Measurements from ENCODE around the gene PAOX.
"Not testable (repeated sequence)": the region's sequence is repeated elsewhere in the genome, so short reads cannot be mapped to it uniquely, and the experiment has no call there.

Gene PAOX

DNA sequence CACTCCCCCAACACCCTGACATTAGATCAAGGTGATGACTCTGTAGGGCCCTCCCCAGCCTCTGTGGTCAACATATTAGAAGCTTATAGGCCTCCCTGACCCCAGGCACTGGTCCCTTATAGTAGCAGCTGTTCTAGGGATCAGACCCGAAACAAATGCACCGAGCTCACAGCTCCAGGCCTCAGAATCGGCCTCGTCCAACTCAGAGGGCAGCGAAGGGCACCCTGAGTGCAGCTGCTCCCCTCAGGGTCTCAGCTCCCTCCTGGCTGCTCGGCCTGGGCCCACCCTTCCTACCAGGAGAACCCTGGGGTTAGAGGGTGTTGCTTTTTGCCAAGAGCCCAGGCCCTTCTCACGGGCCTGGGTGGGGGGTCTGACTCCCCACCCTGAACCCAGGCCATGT, 10.9 kb upstream of the PAOX start:
- H3K4me1 ChIP-seq (ENCODE audit: control insufficient read depth in 1 of 2, insufficient read depth in 2 of 2, low read length in 2 of 2): peaks cover 0 to 9% of the 10 kb centered on the region in 2 donors
- peaks cover 48 to 68% of the 10 kb centered on the region in 2 donors for H3K36me3 ChIP-seq (ENCODE audit: control insufficient read depth in 1 of 2, insufficient read depth in 2 of 2, low read length in 2 of 2)
- H3K9me3 ChIP-seq (ENCODE audit: control insufficient read depth in 1 of 2, low read length in 2 of 2): no peaks in the 10 kb centered on the region
- H3K27ac ChIP-seq (ENCODE audit: low read length): no peak overlapping the region
- H3K27me3 ChIP-seq (ENCODE audit: low read depth, low read length): no peaks in the 10 kb centered on the region
- H3K4me3 ChIP-seq (ENCODE audit: low read depth in 1 of 2, low read length in 2 of 2): no peak overlapping the region

DNA sequence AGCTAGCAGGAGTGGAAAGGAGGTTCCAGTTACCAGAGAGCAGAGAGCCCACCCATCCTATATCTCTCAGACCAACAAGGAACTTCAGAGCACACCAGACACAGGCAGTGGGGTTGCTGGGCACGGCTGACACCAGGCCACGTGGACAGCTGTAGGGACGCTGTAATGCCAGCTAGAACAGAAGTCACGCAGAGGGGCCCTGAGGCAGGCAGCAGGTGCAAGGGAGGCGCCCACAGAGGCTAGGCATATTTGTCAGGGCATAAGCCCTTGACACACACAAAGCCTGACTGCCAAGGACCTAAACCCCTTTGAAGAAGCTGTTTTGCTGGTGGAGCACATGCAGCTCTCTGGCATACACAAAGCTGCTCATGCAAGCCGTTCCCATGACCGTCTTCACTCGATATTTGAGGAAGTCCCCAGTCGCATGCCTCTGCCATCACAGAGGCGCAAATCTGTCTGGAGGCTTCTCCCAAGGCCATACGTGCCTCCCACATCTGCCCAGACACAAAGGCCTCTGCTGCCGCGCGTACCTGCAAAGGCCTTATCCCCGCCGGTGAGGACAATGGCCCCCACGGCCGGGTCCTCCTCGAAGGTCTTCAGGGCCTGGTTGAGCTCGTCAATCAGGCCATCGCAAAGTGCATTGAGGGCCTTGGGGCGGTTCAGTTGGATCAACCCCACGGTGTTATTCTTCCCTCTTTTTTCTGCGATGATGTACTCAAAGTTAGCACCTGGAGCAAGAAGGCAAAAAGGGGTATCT, 8.9 kb upstream of the PAOX start:
- H3K36me3 ChIP-seq (ENCODE audit: control insufficient read depth in 1 of 2, insufficient read depth in 2 of 2, low read length in 2 of 2): peaks cover 39 to 48% of the 10 kb centered on the region in 2 donors
- peaks cover 0 to 15% of the 10 kb centered on the region in 2 donors for H3K4me1 ChIP-seq (ENCODE audit: control insufficient read depth in 1 of 2, insufficient read depth in 2 of 2, low read length in 2 of 2)

DNA sequence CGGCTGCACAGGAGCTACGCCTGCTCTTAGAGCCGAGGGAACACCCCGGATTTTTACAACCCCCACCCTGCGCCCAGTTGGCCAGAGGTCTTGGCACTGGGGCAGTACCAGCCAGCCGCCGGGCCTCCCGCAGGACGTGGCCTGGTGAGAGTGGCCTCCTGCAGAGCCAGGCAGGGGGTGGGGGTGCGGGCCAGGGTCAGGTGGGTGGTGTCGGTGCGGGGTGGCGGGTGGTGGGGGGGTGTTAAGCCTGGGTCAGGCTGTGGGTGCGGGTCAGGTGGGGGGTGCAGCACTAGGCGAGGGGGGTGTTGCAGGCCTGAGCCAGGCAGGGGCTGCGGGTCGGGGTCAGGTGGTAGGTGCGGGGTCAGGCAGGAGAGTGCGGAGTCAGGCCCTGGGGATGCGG, 6.6 kb upstream of the PAOX start:
- H3K4me1 ChIP-seq (ENCODE audit: control insufficient read depth in 1 of 2, insufficient read depth in 2 of 2, low read length in 2 of 2): peaks cover 0 to 15% of the 10 kb centered on the region in 2 donors
- no peak overlapping the region for H3K27ac ChIP-seq (ENCODE audit: low read length)
- peaks cover 25 to 30% of the 10 kb centered on the region in 2 donors for H3K36me3 ChIP-seq (ENCODE audit: control insufficient read depth in 1 of 2, insufficient read depth in 2 of 2, low read length in 2 of 2)

More for the DNA sequence above, 8.9 kb upstream of the PAOX start:
- Histone ChIP-seq H3K27ac (ENCODE audit: low read length) (no peak overlapping the region), H3K9me3 (ENCODE audit: control insufficient read depth in 1 of 2, low read length in 2 of 2) (no peaks in the 10 kb centered on the region), H3K4me3 (ENCODE audit: low read depth in 1 of 2, low read length in 2 of 2) (no peak overlapping the region), H3K27me3 (ENCODE audit: low read depth, low read length) (no peaks in the 10 kb centered on the region)

DNA sequence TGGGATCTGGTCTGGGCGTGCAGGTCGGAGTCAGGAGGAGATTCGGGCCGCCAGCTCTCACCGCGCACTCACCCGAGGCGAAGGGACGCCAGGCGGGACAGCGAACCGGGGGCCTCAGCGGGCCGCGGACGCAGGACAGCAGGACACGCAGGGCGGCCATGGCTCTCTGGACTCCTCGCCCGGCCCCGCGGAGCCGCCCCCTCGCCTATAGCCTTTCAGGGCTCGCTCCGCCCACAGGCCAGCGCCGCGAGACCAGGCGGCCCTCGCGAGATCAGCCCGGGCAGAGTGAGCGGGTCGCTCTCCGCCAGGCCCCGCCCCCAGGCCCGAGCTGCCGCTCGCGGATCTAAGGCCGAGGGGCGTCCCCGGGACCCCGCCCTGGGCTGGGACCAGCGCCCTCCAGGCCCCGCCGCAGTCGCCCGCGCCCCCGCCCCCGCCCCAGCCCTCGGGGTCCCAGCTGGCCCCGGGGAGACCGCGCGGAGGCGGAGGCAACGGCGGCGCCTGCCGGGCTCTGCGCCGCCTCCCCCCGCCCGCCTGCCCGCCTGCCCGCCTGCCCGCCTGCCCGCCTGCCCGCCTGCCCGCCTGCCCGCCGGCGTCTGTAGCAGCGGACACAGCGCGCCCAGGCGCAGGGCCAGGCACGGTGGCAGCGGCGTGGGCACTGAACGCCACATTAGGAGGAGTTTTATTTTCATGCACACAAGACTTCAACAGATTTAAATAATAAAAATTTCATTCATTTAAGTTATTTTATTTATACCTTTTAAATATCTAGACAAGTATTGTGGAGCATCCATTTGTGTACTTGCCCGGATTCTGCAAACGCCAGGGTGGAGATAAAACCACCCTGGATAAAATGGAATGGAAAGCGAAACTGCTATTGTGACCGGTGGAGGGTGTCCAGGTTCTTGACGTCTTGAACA, 5.6 kb upstream of the PAOX start, which contains the start of gene ECHS1:
TSS of gene ECHS1 (minus strand) at position 181 of the 917 bp plus-strand sequence. CDS start at position 160, 21 bp downstream.
- Histone ChIP-seq H3K4me1 (ENCODE audit: control insufficient read depth in 1 of 2, insufficient read depth in 2 of 2, low read length in 2 of 2) (peaks cover 0 to 22% of the 10 kb centered on the region in 2 donors), H3K36me3 (ENCODE audit: control insufficient read depth in 1 of 2, insufficient read depth in 2 of 2, low read length in 2 of 2) (peaks cover 20 to 25% of the 10 kb centered on the region in 2 donors), H3K4me3 (ENCODE audit: low read depth in 1 of 2, low read length in 2 of 2) (peak within 1 kb of the TSS; percentile 37 to 63), H3K27ac (ENCODE audit: low read length) (peak within 1 kb of the TSS; percentile 63), H3K27me3 (ENCODE audit: low read depth, low read length) (no peaks in the 10 kb centered on the region), H3K9me3 (ENCODE audit: control insufficient read depth in 1 of 2, low read length in 2 of 2) (no peaks in the 10 kb centered on the region)

More for the DNA sequence above, 6.6 kb upstream of the PAOX start:
- Histone ChIP-seq H3K4me3 (ENCODE audit: low read depth in 1 of 2, low read length in 2 of 2) (peak overlapping the region in 1 of 2 donors; percentile 46), H3K9me3 (ENCODE audit: control insufficient read depth in 1 of 2, low read length in 2 of 2) (no peaks in the 10 kb centered on the region), H3K27me3 (ENCODE audit: low read depth, low read length) (no peaks in the 10 kb centered on the region)

DNA sequence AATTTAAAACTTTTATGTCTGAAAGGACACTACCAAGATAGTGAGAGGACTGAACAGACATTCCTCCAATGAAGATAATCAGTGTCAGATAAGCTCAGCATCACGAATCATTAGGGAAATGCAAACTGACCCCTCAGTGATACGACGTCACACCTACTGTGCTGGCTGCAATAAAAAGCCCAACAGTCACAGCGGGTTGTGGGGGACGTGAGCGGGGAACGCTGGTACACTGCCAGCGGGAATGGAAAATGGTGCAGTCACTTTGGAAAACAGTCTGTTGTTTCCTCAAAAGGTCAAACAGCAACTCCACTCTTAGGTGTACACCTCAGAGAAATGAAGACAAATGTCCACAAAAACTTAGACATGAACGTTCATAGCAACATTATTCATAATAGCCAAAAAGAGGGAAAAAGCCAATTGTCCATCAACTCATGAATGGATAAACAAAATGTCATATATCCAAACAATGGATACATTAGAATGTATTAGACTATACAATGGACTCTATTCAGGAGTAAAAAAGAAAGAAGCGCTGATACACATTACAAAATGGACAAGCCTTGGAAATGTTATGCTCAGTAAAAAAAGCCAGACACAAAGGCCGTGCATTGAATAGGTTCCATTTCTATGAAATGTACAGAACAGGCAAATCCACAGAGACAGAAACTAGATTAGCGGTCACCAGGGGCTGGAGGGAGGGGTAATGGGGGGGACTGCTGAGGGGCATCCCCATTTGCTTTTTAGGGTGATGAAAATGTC, 3.5 kb upstream of the PAOX start:
- H3K27ac ChIP-seq (ENCODE audit: low read length): no peak overlapping the region
- no peak overlapping the region for H3K4me3 ChIP-seq (ENCODE audit: low read depth in 1 of 2, low read length in 2 of 2)
- peaks cover 0 to 32% of the 10 kb centered on the region in 2 donors for H3K4me1 ChIP-seq (ENCODE audit: control insufficient read depth in 1 of 2, insufficient read depth in 2 of 2, low read length in 2 of 2)
- H3K27me3 ChIP-seq (ENCODE audit: low read depth, low read length): no peaks in the 10 kb centered on the region
- H3K36me3 ChIP-seq (ENCODE audit: control insufficient read depth in 1 of 2, insufficient read depth in 2 of 2, low read length in 2 of 2): peaks cover 1 to 4% of the 10 kb centered on the region in 2 donors
- H3K9me3 ChIP-seq (ENCODE audit: control insufficient read depth in 1 of 2, low read length in 2 of 2): no peaks in the 10 kb centered on the region

DNA sequence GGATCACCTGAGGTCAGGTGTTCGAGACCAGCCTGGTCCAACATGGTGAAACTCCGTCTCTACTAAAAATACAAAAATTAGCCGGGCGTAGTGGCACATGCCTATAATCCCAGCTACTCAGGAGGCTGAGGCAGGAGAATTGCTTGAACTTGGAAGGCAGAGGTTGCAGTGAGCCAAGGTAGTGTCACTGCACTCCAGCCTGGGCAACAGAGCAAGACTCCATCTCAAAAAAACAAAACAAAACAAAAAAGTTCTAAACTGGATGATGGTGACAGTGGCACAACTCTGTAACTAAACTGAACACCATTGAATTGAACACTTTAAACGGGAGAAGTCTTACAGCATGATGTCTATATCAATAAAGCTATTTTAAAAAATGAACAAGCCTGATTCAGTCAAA, 2.9 kb upstream of the PAOX start:
- H3K27me3 ChIP-seq (ENCODE audit: low read depth, low read length); H3K27ac ChIP-seq (ENCODE audit: low read length); H3K9me3 ChIP-seq (ENCODE audit: control insufficient read depth in 1 of 2, low read length in 2 of 2); H3K36me3 ChIP-seq (ENCODE audit: control insufficient read depth in 1 of 2, insufficient read depth in 2 of 2, low read length in 2 of 2); H3K4me3 ChIP-seq (ENCODE audit: low read depth in 1 of 2, low read length in 2 of 2): not testable (repeated sequence)
- peaks cover 0 to 32% of the 10 kb centered on the region in 2 donors for H3K4me1 ChIP-seq (ENCODE audit: control insufficient read depth in 1 of 2, insufficient read depth in 2 of 2, low read length in 2 of 2)

DNA sequence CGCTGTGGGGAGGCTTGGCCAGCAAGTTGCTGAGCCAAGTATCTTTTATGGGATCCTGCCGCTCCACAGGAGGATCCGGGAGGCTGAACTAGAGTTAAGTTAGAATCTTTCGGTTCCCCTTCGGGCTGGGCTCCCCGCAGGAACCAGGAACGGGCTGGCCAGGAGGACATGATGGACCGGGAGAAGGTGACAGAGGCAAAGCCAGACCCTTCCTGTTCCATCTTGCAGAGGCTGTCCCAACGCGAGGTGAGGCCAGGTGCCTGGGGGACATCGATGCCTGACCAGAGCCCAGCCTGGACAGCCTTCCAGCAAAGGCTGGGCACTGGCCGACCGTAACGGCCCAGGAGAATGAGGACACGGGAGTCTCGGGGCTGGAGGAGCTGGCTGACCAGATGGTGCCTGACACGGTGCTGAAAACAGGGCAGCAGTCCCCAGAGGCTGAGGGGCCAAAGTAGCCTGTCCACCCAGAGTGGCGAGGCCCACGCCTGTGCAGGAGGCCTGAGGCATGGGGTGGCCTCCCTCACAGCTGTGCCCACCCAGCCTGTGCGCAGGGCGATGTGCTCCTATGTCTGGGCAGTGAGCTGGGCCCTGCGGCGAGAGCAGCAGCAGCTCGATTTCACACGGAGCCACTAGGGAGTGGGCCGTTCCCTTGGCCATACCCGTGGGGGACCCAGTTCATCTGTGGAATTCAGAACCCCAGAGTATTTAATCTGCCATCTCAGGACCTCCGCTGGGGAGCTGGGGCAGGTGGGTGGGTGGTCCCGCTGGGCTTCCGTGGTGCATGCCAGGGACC, 1.8 kb upstream of the PAOX start:
- Histone ChIP-seq H3K9me3 (ENCODE audit: control insufficient read depth in 1 of 2, low read length in 2 of 2) (no peaks in the 10 kb centered on the region), H3K27ac (ENCODE audit: low read length) (no peak overlapping the region), H3K36me3 (ENCODE audit: control insufficient read depth in 1 of 2, insufficient read depth in 2 of 2, low read length in 2 of 2) (no peaks in the 10 kb centered on the region), H3K4me1 (ENCODE audit: control insufficient read depth in 1 of 2, insufficient read depth in 2 of 2, low read length in 2 of 2) (peaks cover 0 to 26% of the 10 kb centered on the region in 2 donors), H3K4me3 (ENCODE audit: low read depth in 1 of 2, low read length in 2 of 2) (peak overlapping the region in 1 of 2 donors; percentile 91), H3K27me3 (ENCODE audit: low read depth, low read length) (no peaks in the 10 kb centered on the region)

DNA sequence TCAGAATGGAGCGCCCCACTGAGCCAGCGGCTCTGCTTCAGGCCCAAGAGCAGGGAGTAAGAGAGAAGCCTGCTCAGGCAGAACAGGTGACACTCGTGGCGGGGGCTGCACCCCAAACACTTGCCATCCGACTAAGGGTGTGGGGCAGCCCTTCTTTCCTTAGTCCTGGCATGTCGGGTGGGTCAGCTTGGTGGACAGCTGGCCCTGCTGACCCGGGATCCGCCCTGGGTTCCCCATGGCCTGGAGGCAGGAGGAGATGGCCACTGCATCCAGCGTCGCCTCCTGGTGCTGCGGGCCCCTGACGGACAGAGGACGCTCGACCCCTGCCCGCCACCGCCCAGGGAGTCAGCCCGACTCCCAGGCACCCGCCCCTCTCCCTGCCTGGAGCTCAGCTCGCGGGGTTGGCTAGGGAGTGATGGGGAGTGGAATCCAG, 1.2 kb upstream of the PAOX start:
- H3K4me1 ChIP-seq (ENCODE audit: control insufficient read depth in 1 of 2, insufficient read depth in 2 of 2, low read length in 2 of 2): peaks cover 0 to 22% of the 10 kb centered on the region in 2 donors
- peak overlapping the region; percentile 69 to 91 for H3K4me3 ChIP-seq (ENCODE audit: low read depth in 1 of 2, low read length in 2 of 2)
- H3K36me3 ChIP-seq (ENCODE audit: control insufficient read depth in 1 of 2, insufficient read depth in 2 of 2, low read length in 2 of 2): no peaks in the 10 kb centered on the region
- H3K27me3 ChIP-seq (ENCODE audit: low read depth, low read length): no peaks in the 10 kb centered on the region
- no peak overlapping the region for H3K27ac ChIP-seq (ENCODE audit: low read length)
- no peaks in the 10 kb centered on the region for H3K9me3 ChIP-seq (ENCODE audit: control insufficient read depth in 1 of 2, low read length in 2 of 2)

DNA sequence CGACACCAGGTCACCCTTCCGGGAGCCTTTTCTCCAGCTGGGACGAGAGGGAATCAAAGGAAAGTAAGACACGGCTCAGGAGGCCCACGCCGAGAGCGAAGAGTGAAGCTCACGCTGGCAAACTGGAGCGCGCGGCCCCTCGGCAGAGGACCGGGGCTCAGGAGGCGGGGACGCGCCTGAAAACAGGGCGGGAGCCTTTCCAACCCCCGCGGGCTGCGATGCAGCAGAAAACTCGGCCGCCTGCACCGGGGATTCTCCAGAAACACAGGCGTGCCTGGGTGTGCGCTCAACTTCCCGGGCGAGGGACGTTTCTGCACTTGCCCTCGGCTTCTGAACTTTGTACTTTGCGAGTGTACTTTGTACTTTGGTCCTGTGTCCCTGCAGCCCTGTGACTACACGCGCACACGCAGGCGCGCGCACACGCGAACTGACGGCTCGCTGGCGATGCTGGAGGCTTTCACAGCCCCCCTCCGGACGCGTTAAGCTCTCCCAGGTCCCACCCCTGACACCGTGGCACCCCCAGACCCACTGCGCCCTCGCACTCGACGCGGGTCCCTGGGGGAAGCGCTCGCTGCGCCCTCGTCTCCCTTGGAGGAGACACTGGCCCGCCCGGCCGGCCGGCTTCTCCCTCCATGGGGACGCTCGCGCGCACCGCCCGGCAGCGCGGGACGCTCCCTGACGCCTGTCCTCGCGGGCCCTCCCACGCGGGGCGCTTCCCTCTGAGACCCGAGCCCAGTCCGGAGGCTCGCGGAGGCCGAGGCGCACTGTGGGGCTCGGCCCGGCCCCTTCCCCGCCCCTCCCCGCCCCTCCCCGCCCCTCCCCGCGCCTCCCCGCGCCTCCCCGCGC, 588 bp upstream of the PAOX start:
- Histone ChIP-seq H3K27me3 (ENCODE audit: low read depth, low read length) (no peaks in the 10 kb centered on the region), H3K4me3 (ENCODE audit: low read depth in 1 of 2, low read length in 2 of 2) (peak overlapping the region; percentile 69 to 91), H3K9me3 (ENCODE audit: control insufficient read depth in 1 of 2, low read length in 2 of 2) (no peaks in the 10 kb centered on the region), H3K4me1 (ENCODE audit: control insufficient read depth in 1 of 2, insufficient read depth in 2 of 2, low read length in 2 of 2) (peaks cover 0 to 22% of the 10 kb centered on the region in 2 donors), H3K27ac (ENCODE audit: low read length) (no peak overlapping the region), H3K36me3 (ENCODE audit: control insufficient read depth in 1 of 2, insufficient read depth in 2 of 2, low read length in 2 of 2) (no peaks in the 10 kb centered on the region)

Measured in muscle layer of duodenum (tissue), 2 donors.